Liver (tissue), 9 donors: ENCODE results near the gene PPP2R3A. TPM values are rescaled to one million over a fixed set of nuclear protein-coding genes. Genes with fewer than 3 reads are reported as not detected.
A peak's percentile ranks its signal among the peaks of the same experiment; 100 is the strongest.

Experiments used
- DNase-seq: peaks from one replicate; pipeline ENCODE4 v3.0.0-alpha.2; 2017; ENCODE audit warnings: low spot score
- H3K27ac ChIP-seq, 2 donors: one replicate each; pipeline ENCODE4 v1.7.0; 2013; ENCODE audit warnings: inconsistent platforms in 2 of 2, low read length in 2 of 2, control low read depth in 1 of 2, low read depth in 1 of 2, mild to moderate bottlenecking in 1 of 2
- H3K27me3 ChIP-seq, 4 donors: one replicate each; pipeline versions ENCODE4 v1.6.1 to v1.7.0; 2013; ENCODE audit warnings: low read length in 3 of 4, inconsistent platforms in 1 of 4, mild to moderate bottlenecking in 1 of 4, moderate library complexity in 1 of 4; ENCODE audit not compliant: control insufficient read depth in 4 of 4, insufficient read depth in 4 of 4
- H3K36me3 ChIP-seq, 4 donors: one replicate each; pipeline versions ENCODE4 v1.6.1 to v1.7.0; 2013; ENCODE audit warnings: low read length in 3 of 4, mild to moderate bottlenecking in 3 of 4, low read depth in 1 of 4, moderate library complexity in 1 of 4; ENCODE audit not compliant: control insufficient read depth in 4 of 4, insufficient read depth in 3 of 4
- H3K4me1 ChIP-seq, 4 donors: one replicate each; pipeline versions ENCODE4 v1.6.1 to v1.7.0; 2013; ENCODE audit warnings: low read length in 3 of 4, mild to moderate bottlenecking in 3 of 4, moderate library complexity in 1 of 4; ENCODE audit not compliant: control insufficient read depth in 4 of 4, insufficient read depth in 4 of 4
- H3K4me3 ChIP-seq, 3 donors: one replicate each; pipeline versions ENCODE4 v1.6.1 to v1.7.0; 2013; ENCODE audit warnings: low read length in 3 of 3, control low read depth in 1 of 3, low read depth in 1 of 3, mild to moderate bottlenecking in 1 of 3
- H3K9ac ChIP-seq, 2 donors: one replicate each; pipeline ENCODE4 v1.7.0; 2013; ENCODE audit warnings: low read length in 2 of 2, mild to moderate bottlenecking in 2 of 2, moderate library complexity in 2 of 2, control low read depth in 1 of 2, low read depth in 1 of 2
- H3K9me3 ChIP-seq, 4 donors: one replicate each; pipeline versions ENCODE4 v1.6.1 to v1.7.0; 2013; ENCODE audit warnings: low read length in 3 of 4; ENCODE audit not compliant: control insufficient read depth in 4 of 4
- EGR1 ChIP-seq, 2 donors: IDR thresholded peaks; 2 replicates each; pipeline ENCODE4 v1.6.1; 2016 to 2018; ENCODE audit warnings: antibody characterized with exemption in 2 of 2, low read depth in 2 of 2
- FOXA2 ChIP-seq: IDR thresholded peaks from 2 replicates; pipeline ENCODE4 v1.6.1; 2016; ENCODE audit warnings: antibody characterized with exemption
- HNF4A ChIP-seq, 2 donors: conservative IDR thresholded peaks; 2 replicates each; pipeline ENCODE4 v1.6.1; 2016; ENCODE audit warnings: antibody characterized with exemption in 2 of 2, mild to moderate bottlenecking in 2 of 2
- JUND ChIP-seq, 2 donors: IDR thresholded peaks; 2 replicates each; pipeline ENCODE4 v1.6.1; 2016; ENCODE audit warnings: antibody characterized with exemption in 2 of 2
- NR2F2 ChIP-seq: IDR thresholded peaks from 2 replicates; pipeline ENCODE4 v1.6.1; 2016; ENCODE audit warnings: antibody characterized with exemption
- RAD21 ChIP-seq, 2 donors: IDR thresholded peaks; 2 replicates each; pipeline ENCODE4 v1.6.1; 2016; ENCODE audit warnings: antibody characterized with exemption in 2 of 2, mild to moderate bottlenecking in 2 of 2
- RXRA ChIP-seq, 2 donors: IDR thresholded peaks; 2 replicates each; pipeline ENCODE4 v1.6.1; 2017 to 2018; ENCODE audit warnings: antibody characterized with exemption in 2 of 2, mild to moderate bottlenecking in 1 of 2
- YY1 ChIP-seq: IDR thresholded peaks from 2 replicates; pipeline ENCODE4 v1.6.1; 2016; ENCODE audit warnings: antibody characterized with exemption, mild to moderate bottlenecking
- WGBS: extraction: QIAGEN DNeasy Blood & Tissue Kit; methylation state at CpG from one replicate; pipeline ENCODE4 v1.1.7; 2013; 5-methylcytosine and 5-hydroxymethylcytosine counted together
- polyA plus RNA-seq, 2 donors: library from polyadenylated mRNA; stranded (reverse) in 1 of 2; unstranded in 1 of 2; fragments of 200-250 nt in 1 of 2; fragments of >200 nt in 1 of 2; fragmentation: Nextera tagmentation in 1 of 2; extraction: Ambion mirVana in 1 of 2; gene quantifications; one replicate each; pipeline versions ENCODE4 v1.2.1 to v1.2.3, GENCODE V29; 2013 to 2015
- total RNA-seq, 2 donors: library from RNA; depleted of rRNA; stranded (reverse); fragments of >200 nt; gene quantifications; one replicate each; pipeline ENCODE4 v1.2.3, GENCODE V29; 2014
- TF ChIP-seq, protein P1 (sequence below): IDR thresholded peaks from 2 replicates; pipeline ENCODE4 v1.6.1; 2016; ENCODE audit warnings: antibody characterized with exemption
- TF ChIP-seq, protein P2 (sequence below): IDR thresholded peaks from 2 replicates; pipeline ENCODE4 v1.6.1; 2016; ENCODE audit warnings: antibody characterized with exemption, mild to moderate bottlenecking
- TF ChIP-seq, protein P3 (sequence below): IDR thresholded peaks from 2 replicates; pipeline ENCODE4 v1.6.1; 2016; ENCODE audit warnings: antibody characterized with exemption
- donor health status: healthy.
- donor health status: healthy.
- donor health status: healthy.
- donor health status: healthy.
- donor health status: healthy.

Gene PPP2R3A
- total and polyA plus RNA-seq, 4 donors, result 0.54 to 3.3 (median 1.6) TPM

DNA sequence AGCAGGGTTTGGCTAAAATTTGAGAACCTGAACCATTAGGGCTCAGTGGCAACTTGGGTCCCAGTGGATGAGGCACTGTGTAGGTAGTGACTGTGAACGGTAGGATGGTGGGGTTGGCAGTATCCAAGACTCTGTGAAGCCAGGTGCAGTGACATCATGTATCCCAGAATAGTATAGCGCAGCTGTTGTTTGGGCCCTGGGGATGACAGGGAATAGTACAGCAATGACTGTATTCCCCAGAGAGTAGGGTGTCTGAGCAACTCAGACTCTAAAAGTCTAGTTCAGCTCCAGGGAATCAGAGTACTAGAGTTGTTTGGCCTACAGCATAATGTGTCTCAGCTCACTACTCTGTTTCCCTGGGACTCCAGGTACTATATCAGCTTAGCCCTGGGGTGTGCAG is 20.7 kb upstream of the PPP2R3A start (continued):
- TF ChIP-seq FOXA2, result no peak

DNA sequence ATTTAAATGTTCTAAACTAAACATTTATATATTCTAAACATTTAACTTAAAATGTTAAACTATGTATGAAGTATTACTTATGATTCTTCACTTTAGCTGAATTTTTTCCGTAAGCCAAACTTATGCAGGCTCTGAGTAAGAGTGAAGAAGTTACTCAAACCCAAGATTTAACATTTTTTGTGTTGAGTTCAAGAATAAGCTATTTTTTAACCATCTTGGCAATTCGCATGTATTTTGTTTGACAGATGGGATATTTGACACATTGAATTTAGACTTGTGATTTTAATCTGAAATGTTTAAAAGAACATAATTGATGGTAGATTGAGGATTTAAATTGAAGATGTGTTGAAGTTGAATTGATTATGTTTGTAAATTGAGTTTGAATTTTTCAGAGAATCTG is 14.6 kb upstream of the PPP2R3A start:
- H3K9ac ChIP-seq, result no peak overlapping the region

DNA sequence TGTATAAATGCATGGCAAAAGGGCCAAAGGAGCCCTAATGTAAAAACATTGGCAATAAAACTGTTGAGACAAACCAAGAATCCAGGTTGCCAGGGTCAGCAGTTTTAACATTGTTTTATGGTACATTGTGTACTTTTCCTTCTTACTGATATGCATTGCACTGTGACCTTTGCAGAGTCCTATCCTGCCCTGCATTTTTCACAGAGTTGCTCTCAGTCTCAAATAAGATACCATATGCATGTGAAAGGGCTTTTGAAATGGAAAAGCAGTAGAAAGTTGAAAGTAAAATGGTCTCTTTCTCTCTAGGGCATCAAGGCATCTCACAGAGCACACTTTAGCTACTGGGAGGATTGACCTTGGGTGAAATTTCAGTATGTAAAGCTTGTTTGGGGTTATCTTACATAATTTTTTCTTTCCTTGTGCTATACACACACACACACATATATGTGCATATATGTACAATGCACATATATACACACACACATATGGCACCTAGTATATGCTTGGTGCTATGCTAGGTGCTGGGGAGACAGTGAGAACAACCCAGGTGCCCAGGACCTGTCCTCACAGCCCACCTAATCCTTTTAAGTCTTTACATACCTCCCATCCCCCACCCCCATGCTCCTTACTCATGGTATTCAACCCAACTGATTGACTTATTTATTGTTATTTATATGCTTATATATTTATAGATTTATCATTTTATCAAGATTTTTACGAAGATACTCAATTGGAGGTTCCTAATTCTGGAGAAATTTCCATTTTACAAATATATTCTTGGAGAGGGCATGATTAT is 1.2 kb upstream of the PPP2R3A start:
- H3K9me3 ChIP-seq, result peaks cover 0 to 3% (median 0%) of the 10 kb centered on the region in 4 donors
- DNase-seq, result no peak
- peaks cover 3 to 7% (median 6%) of the 10 kb centered on the region in 4 donors for H3K4me1 ChIP-seq
- no peak overlapping the region for H3K9ac ChIP-seq
- no peaks in the 10 kb centered on the region for H3K36me3 ChIP-seq
- no peaks in the 10 kb centered on the region for H3K27me3 ChIP-seq
- H3K27ac ChIP-seq, result no peak overlapping the region
- no peak overlapping the region for H3K4me3 ChIP-seq
- WGBS, result 94% methylated on average over 1 of the region's 1 CpG
- TF ChIP-seq HNF4A (conservative IDR thresholded peaks at IDR 0.05), result peak in 1 of 2 donors; percentile 14
- TF ChIP-seq NR2F2, result peak; percentile 56
- no peak for TF ChIP-seq YY1
- TF ChIP-seq, protein P1, sequence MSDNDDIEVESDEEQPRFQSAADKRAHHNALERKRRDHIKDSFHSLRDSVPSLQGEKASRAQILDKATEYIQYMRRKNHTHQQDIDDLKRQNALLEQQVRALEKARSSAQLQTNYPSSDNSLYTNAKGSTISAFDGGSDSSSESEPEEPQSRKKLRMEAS, result no peak
- TF ChIP-seq EGR1 (IDR thresholded peaks at IDR 0.05; ENCODE audit: low read depth in 2 of 2), result no peak

More for the DNA sequence above, 14.6 kb upstream of the PPP2R3A start:
- Histone ChIP-seq H3K4me1 (no peaks in the 10 kb centered on the region), H3K36me3 (no peaks in the 10 kb centered on the region), H3K27me3 (no peaks in the 10 kb centered on the region), H3K27ac (no peak overlapping the region), H3K4me3 (no peak overlapping the region), H3K9me3 (peaks cover 0 to 2% (median 0%) of the 10 kb centered on the region in 4 donors)
- no peak for DNase-seq
- WGBS, result 87% methylated on average over 2 of the region's 2 CpGs
- no peak for TF ChIP-seq EGR1 (IDR thresholded peaks at IDR 0.05; ENCODE audit: low read depth in 2 of 2)
- no peak for TF ChIP-seq RXRA (IDR thresholded peaks at IDR 0.05)
- TF ChIP-seq, protein P1, result no peak
- TF ChIP-seq, protein P2, sequence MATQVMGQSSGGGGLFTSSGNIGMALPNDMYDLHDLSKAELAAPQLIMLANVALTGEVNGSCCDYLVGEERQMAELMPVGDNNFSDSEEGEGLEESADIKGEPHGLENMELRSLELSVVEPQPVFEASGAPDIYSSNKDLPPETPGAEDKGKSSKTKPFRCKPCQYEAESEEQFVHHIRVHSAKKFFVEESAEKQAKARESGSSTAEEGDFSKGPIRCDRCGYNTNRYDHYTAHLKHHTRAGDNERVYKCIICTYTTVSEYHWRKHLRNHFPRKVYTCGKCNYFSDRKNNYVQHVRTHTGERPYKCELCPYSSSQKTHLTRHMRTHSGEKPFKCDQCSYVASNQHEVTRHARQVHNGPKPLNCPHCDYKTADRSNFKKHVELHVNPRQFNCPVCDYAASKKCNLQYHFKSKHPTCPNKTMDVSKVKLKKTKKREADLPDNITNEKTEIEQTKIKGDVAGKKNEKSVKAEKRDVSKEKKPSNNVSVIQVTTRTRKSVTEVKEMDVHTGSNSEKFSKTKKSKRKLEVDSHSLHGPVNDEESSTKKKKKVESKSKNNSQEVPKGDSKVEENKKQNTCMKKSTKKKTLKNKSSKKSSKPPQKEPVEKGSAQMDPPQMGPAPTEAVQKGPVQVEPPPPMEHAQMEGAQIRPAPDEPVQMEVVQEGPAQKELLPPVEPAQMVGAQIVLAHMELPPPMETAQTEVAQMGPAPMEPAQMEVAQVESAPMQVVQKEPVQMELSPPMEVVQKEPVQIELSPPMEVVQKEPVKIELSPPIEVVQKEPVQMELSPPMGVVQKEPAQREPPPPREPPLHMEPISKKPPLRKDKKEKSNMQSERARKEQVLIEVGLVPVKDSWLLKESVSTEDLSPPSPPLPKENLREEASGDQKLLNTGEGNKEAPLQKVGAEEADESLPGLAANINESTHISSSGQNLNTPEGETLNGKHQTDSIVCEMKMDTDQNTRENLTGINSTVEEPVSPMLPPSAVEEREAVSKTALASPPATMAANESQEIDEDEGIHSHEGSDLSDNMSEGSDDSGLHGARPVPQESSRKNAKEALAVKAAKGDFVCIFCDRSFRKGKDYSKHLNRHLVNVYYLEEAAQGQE, result no peak
- no peak for TF ChIP-seq JUND (IDR thresholded peaks at IDR 0.05)
- TF ChIP-seq FOXA2, result no peak
- TF ChIP-seq, protein P3, sequence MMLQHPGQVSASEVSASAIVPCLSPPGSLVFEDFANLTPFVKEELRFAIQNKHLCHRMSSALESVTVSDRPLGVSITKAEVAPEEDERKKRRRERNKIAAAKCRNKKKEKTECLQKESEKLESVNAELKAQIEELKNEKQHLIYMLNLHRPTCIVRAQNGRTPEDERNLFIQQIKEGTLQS, result no peak
- no peak for TF ChIP-seq RAD21 (IDR thresholded peaks at IDR 0.05)
